DND-41 (cell line): Measurements from ENCODE around the gene RUNX2.

ENCODE experiments used
- CTCF ChIP-seq: IDR thresholded peaks from 2 replicates; pipeline ENCODE4 v1.5.1; 2012; ENCODE audit warnings: borderline replicate concordance, low read length, moderate library complexity, mild to moderate bottlenecking; ENCODE audit not compliant: poor library complexity, severe bottlenecking; ENCODE audit errors: extremely low read depth
- EZH2 ChIP-seq: IDR thresholded peaks from 3 replicates; pipeline ENCODE4 v1.6.1; 2012; ENCODE audit warnings: borderline replicate concordance, low read depth, mild to moderate bottlenecking, moderate library complexity, low read length, inconsistent platforms; ENCODE audit not compliant: severe bottlenecking

DNA sequence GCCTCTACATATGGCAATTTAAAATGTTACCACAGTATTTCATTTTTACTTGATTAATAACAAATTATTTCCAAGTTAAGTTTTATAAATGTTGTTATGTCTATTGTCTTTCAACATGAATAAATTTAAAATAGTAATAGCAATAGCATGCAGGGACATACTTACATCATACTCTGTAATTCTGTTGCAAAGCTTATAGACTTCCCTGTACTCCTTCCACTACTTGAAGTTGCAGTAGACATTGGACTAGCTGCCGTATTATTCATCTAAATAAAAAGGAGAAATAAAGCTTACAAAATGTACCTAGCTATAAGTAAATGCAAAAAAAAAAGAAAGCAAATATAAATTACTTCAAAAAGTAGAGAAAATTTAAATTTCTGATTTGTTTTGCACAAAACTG, 36.9 kb downstream of the RUNX2 start:
- TF ChIP-seq EZH2, result no peak
- TF ChIP-seq CTCF, result no peak
